IgD-negative memory B cell (primary cell): ENCODE results near the gene CAPZA1. TPM values are rescaled to one million over a fixed set of nuclear protein-coding genes. Genes with fewer than 3 reads are reported as not detected.
"Not testable (repeated sequence)": the region's sequence is repeated elsewhere in the genome, so short reads cannot be mapped to it uniquely, and the experiment has no call there.

Experiments used
- H3K27ac Mint-ChIP-seq, 3 donors: one replicate each; pipeline ENCODE4 v1.8.0; 2020 to 2022; ENCODE audit warnings: mild to moderate bottlenecking in 3 of 3, mixed read lengths in 3 of 3, moderate library complexity in 1 of 3
- H3K27me3 Mint-ChIP-seq: one replicate; pipeline ENCODE4 v1.8.0; 2021; ENCODE audit warnings: mixed read lengths
- H3K36me3 Mint-ChIP-seq: one replicate; pipeline ENCODE4 v1.8.0; 2020; ENCODE audit warnings: mild to moderate bottlenecking, mixed read lengths
- H3K4me1 Mint-ChIP-seq, 3 donors: one replicate each; pipeline ENCODE4 v1.8.0; 2020 to 2022; ENCODE audit warnings: mixed read lengths in 3 of 3, mild to moderate bottlenecking in 1 of 3
- H3K4me3 Mint-ChIP-seq, 4 donors: one replicate each; pipeline ENCODE4 v1.8.0; 2020 to 2022; ENCODE audit warnings: mild to moderate bottlenecking in 4 of 4, mixed read lengths in 4 of 4, moderate library complexity in 3 of 4
- H3K9me3 Mint-ChIP-seq, 3 donors: one replicate each; pipeline ENCODE4 v1.8.0; 2020 to 2021; ENCODE audit warnings: mixed read lengths in 3 of 3, mild to moderate bottlenecking in 1 of 3
- polyA plus RNA-seq: library from polyadenylated mRNA; unstranded; fragments of 300-500 nt; fragmentation: Illumina TruSeq; gene quantifications from one replicate; pipeline ENCODE4 v1.2.3, GENCODE V29; 2021

CAPZA1 gene
- polyA plus RNA-seq, 1 donor from 2014 or later: 192 TPM

GRCh38 chr1:112618114-112618720 is 1.4 kb upstream of the CAPZA1 start:
- no peaks in the 10 kb centered on the region for H3K9me3 Mint-ChIP-seq
- H3K27ac Mint-ChIP-seq: peak overlapping the region; percentile 96 to 99 (median 99)
- H3K36me3 Mint-ChIP-seq: peaks cover 4% of the 10 kb centered on the region
- H3K4me1 Mint-ChIP-seq: peaks cover 15 to 28% (median 23%) of the 10 kb centered on the region in 3 donors
- no peaks in the 10 kb centered on the region for H3K27me3 Mint-ChIP-seq
- H3K4me3 Mint-ChIP-seq: peak overlapping the region; percentile 97 to 99 (median 98)

GRCh38 chr1:112618721-112619517 is 713 bp upstream of the CAPZA1 start, which contains the start of gene ST7L:
Gene ST7L (minus strand): TSS chr1:112619141. CDS start chr1:112619113, 28 bp downstream.
- Mint-ChIP-seq H3K27me3 (no peaks in the 10 kb centered on the region), H3K4me1 (peaks cover 16 to 28% (median 24%) of the 10 kb centered on the region in 3 donors), H3K36me3 (peaks cover 4% of the 10 kb centered on the region), H3K27ac (peak within 1 kb of the TSS; percentile 96 to 99 (median 99)), H3K4me3 (peak within 1 kb of the TSS; percentile 97 to 99 (median 98)), H3K9me3 (no peaks in the 10 kb centered on the region)

GRCh38 chr1:112620377-112620695 is 704 bp downstream of the CAPZA1 start:
- H3K4me1 Mint-ChIP-seq: peaks cover 29 to 35% (median 35%) of the 10 kb centered on the region in 3 donors
- peak overlapping the region; percentile 97 to 99 (median 98) for H3K4me3 Mint-ChIP-seq
- no peaks in the 10 kb centered on the region for H3K9me3 Mint-ChIP-seq
- H3K27ac Mint-ChIP-seq: peak overlapping the region; percentile 96 to 99 (median 99)
- no peaks in the 10 kb centered on the region for H3K27me3 Mint-ChIP-seq
- peaks cover 3% of the 10 kb centered on the region for H3K36me3 Mint-ChIP-seq

- not testable (repeated sequence) for H3K27me3 Mint-ChIP-seq, H3K9me3 Mint-ChIP-seq, H3K36me3 Mint-ChIP-seq
- Mint-ChIP-seq H3K4me3 (peak overlapping the region in 3 of 4 donors; percentile 35 to 83 (median 65)), H3K4me1 (peaks cover 57 to 64% (median 59%) of the 10 kb centered on the region in 3 donors), H3K27ac (peak overlapping the region in 2 of 3 donors; percentile 33 to 74)
Measured at GRCh38 chr1:112624493-112624892, 4.9 kb downstream of the CAPZA1 start.

DNA sequence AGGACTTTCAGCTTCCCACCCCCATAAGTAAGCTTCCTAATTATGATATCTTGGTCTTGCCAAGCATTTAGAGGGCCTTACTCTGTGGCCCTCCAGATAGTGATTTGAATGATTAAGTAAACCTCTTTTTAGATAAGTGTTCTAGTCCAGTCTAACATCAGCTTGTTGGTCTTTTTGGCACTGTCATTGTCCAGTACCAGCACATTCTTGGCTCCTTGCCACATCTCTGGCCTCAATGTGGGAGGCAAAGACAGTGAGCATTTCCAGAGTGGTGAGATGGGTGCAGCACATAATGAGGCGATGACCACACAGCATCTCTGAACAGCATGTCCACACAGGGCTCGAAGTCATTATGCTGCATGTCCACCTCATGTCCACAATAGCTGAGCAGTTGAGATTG is 6.1 kb downstream of the CAPZA1 start:
- Mint-ChIP-seq H3K4me3 (peak overlapping the region in 2 of 4 donors; percentile 58 to 83), H3K4me1 (peaks cover 61 to 68% (median 63%) of the 10 kb centered on the region in 3 donors), H3K9me3 (no peaks in the 10 kb centered on the region), H3K27ac (peak overlapping the region in 1 of 3 donors; percentile 74), H3K27me3 (no peaks in the 10 kb centered on the region), H3K36me3 (peaks cover 6% of the 10 kb centered on the region)

GRCh38 chr1:112626193-112626592 is 6.6 kb downstream of the CAPZA1 start:
- Mint-ChIP-seq H3K36me3 (peaks cover 6% of the 10 kb centered on the region), H3K4me3 (peak overlapping the region in 2 of 4 donors; percentile 25 to 64), H3K9me3 (no peaks in the 10 kb centered on the region), H3K4me1 (peaks cover 61 to 69% (median 65%) of the 10 kb centered on the region in 3 donors), H3K27ac (peak overlapping the region in 2 of 3 donors; percentile 8 to 78), H3K27me3 (no peaks in the 10 kb centered on the region)

GRCh38 chr1:112626887-112627286 is 7.3 kb downstream of the CAPZA1 start:
- H3K27ac Mint-ChIP-seq: peak overlapping the region in 1 of 3 donors; percentile 84
- no peaks in the 10 kb centered on the region for H3K9me3 Mint-ChIP-seq
- H3K36me3 Mint-ChIP-seq: peaks cover 6% of the 10 kb centered on the region
- no peaks in the 10 kb centered on the region for H3K27me3 Mint-ChIP-seq
- H3K4me1 Mint-ChIP-seq: peaks cover 61 to 71% (median 68%) of the 10 kb centered on the region in 3 donors
- peak overlapping the region in 2 of 4 donors; percentile 34 to 64 for H3K4me3 Mint-ChIP-seq

DNA sequence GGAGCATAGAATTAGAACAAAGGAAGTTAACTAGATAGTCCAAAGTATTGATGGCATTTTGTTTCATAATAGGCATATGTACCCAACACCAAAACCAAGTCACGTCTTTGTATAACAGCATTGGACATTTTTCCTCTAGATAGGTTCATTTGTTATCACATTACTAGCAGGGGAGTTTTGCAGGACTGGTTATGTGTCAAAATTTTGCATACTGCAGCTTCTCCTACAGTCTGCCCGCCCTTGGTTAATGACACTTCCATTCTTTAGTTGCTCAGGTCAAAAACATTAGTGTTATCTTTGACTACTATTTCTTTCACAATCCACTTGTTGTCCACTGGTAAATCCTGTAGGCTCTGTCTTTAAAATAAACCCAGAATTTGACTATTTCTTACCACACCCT is 8.9 kb downstream of the CAPZA1 start:
- Mint-ChIP-seq H3K27ac (peak overlapping the region in 2 of 3 donors; percentile 11 to 47), H3K27me3 (no peaks in the 10 kb centered on the region), H3K4me1 (peaks cover 64 to 72% (median 65%) of the 10 kb centered on the region in 3 donors), H3K4me3 (peak overlapping the region in 2 of 4 donors; percentile 30 to 65), H3K9me3 (no peaks in the 10 kb centered on the region), H3K36me3 (peaks cover 6% of the 10 kb centered on the region)

DNA sequence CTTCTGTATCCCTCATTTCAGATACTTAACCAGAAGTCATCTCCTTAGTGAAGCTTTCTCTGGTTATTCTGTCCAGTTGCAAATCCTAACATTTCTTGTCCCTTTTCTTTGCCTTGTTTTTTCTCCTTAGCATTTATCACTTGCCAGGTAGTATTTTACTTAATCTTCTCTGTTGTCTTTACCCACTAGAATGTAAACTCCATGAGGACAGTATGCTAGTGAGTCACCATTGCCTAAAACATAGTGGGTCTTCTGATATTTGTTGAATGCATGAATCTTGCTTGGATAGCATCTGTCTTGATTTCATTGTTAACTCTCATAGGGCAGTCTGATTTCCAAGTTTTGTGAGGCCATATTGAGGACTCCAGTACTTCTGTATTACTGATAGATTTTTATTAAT is 9.6 kb downstream of the CAPZA1 start:
- Mint-ChIP-seq H3K36me3 (peaks cover 11% of the 10 kb centered on the region), H3K27me3 (no peaks in the 10 kb centered on the region), H3K4me3 (peak overlapping the region in 1 of 4 donors; percentile 34), H3K4me1 (peaks cover 67 to 76% (median 69%) of the 10 kb centered on the region in 3 donors), H3K9me3 (no peaks in the 10 kb centered on the region), H3K27ac (peak overlapping the region in 1 of 3 donors; percentile 11)

- Mint-ChIP-seq H3K27me3 (no peaks in the 10 kb centered on the region), H3K9me3 (no peaks in the 10 kb centered on the region), H3K4me3 (peak overlapping the region in 1 of 4 donors; percentile 49), H3K27ac (peak overlapping the region in 1 of 3 donors; percentile 18), H3K36me3 (peaks cover 14% of the 10 kb centered on the region), H3K4me1 (peaks cover 53 to 68% (median 66%) of the 10 kb centered on the region in 3 donors)
Measured at GRCh38 chr1:112633628-112634027, 14.0 kb downstream of the CAPZA1 start.

- Mint-ChIP-seq H3K36me3 (peaks cover 11% of the 10 kb centered on the region), H3K4me1 (peaks cover 47 to 65% (median 62%) of the 10 kb centered on the region in 3 donors), H3K9me3 (no peaks in the 10 kb centered on the region), H3K27ac (peak overlapping the region in 2 of 3 donors; percentile 18 to 50), H3K27me3 (no peaks in the 10 kb centered on the region), H3K4me3 (no peak overlapping the region)
Measured at GRCh38 chr1:112634367-112634766, 14.7 kb downstream of the CAPZA1 start.

DNA sequence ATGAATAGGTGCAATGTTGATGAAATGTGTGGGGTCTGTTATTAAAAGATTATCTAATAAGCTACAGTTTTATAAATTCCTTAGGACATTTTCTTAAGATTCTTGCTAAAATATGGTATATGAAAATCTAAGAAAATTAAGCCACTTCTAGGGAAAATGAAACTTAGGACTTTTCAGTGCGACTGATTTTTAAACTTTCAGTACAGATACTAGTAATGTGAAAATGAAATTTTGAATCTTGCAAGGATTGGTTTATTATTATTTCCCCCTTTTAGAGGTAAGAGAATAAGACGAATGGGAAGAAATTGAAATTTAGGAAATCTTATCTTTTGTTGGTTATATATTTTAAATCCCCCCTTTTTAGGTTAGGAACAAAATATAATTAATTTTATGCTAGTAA is 16.4 kb downstream of the CAPZA1 start:
- H3K27me3 Mint-ChIP-seq: no peaks in the 10 kb centered on the region
- H3K36me3 Mint-ChIP-seq: peaks cover 11% of the 10 kb centered on the region
- H3K27ac Mint-ChIP-seq: peak overlapping the region; percentile 76 to 88 (median 87)
- peak overlapping the region in 2 of 4 donors; percentile 76 to 84 for H3K4me3 Mint-ChIP-seq
- H3K4me1 Mint-ChIP-seq: peaks cover 40 to 54% (median 52%) of the 10 kb centered on the region in 3 donors
- no peaks in the 10 kb centered on the region for H3K9me3 Mint-ChIP-seq

DNA sequence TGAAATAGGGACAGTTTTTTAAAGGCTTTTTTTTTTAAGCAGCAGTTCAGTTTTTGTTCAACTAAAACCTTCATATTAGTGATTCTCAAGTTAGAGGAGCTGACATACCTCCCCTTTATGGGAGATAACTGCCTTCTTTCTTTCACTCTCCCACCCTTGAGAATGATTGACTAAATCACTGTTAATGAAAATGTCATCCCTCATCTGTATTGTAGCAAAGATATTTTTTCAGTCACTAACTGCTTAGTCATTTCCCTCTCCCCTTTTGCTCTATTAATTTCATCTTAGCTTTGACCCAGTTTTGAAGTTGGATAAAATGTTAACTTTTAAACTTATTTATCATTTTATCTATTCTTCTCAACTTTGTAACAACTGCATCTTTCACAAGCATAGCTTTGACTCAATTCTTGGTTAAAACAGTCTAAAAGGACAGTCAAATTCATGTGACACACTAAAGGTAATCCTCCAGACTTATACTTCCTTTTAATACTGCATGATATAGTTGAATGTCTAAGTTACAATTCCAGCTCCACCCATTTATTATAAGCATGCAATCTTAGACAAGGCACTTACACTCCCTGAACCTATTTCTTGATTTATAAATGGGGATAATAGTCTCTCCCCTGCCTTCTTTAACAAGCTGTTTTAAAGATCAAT is 17.1 kb downstream of the CAPZA1 start:
- peak overlapping the region in 2 of 4 donors; percentile 32 to 70 for H3K4me3 Mint-ChIP-seq

GRCh38 chr1:112637254-112638109 is 17.9 kb downstream of the CAPZA1 start:
- Mint-ChIP-seq H3K27me3 (no peaks in the 10 kb centered on the region), H3K27ac (peak overlapping the region in 2 of 3 donors; percentile 79 to 88), H3K9me3 (no peaks in the 10 kb centered on the region), H3K36me3 (peaks cover 11% of the 10 kb centered on the region), H3K4me3 (peak overlapping the region in 3 of 4 donors; percentile 32 to 70 (median 61)), H3K4me1 (peaks cover 43 to 49% (median 48%) of the 10 kb centered on the region in 3 donors)

More for the DNA sequence above, 17.1 kb downstream of the CAPZA1 start:
- H3K36me3 Mint-ChIP-seq: peaks cover 11% of the 10 kb centered on the region
- no peaks in the 10 kb centered on the region for H3K9me3 Mint-ChIP-seq
- H3K27me3 Mint-ChIP-seq: no peaks in the 10 kb centered on the region
- H3K27ac Mint-ChIP-seq: peak overlapping the region; percentile 67 to 88 (median 79)
- H3K4me1 Mint-ChIP-seq: peaks cover 40 to 49% (median 49%) of the 10 kb centered on the region in 3 donors
